Nephron progenitor cell (in vitro differentiated cells): ENCODE data around the gene OSGIN1.
"Not testable (repeated sequence)": the region's sequence is repeated elsewhere in the genome, so short reads cannot be mapped to it uniquely, and the experiment has no call there.

ENCODE experiments used
- DNase-seq: peaks from one replicate; pipeline ENCODE4 v3.0.0; 2021
- H3K27ac Mint-ChIP-seq: 2 replicates; pipeline ENCODE4 v1.8.0; 2021; ENCODE audit warnings: mild to moderate bottlenecking, moderate library complexity, mixed read lengths
- H3K27me3 Mint-ChIP-seq: 2 replicates; pipeline ENCODE4 v1.8.0; 2021; ENCODE audit warnings: mild to moderate bottlenecking, low read depth, mixed read lengths; ENCODE audit not compliant: poor library complexity
- H3K36me3 Mint-ChIP-seq: 2 replicates; pipeline ENCODE4 v1.8.0; 2021; ENCODE audit warnings: low read depth, mixed read lengths
- H3K4me1 Mint-ChIP-seq: 2 replicates; pipeline ENCODE4 v1.8.0; 2021; ENCODE audit warnings: mixed read lengths
- H3K4me3 Mint-ChIP-seq: 2 replicates; pipeline ENCODE4 v1.8.0; 2021; ENCODE audit warnings: mild to moderate bottlenecking, moderate library complexity, mixed read lengths
- H3K9me3 Mint-ChIP-seq: 2 replicates; pipeline ENCODE4 v1.8.0; 2021; ENCODE audit warnings: mild to moderate bottlenecking, moderate library complexity, mixed read lengths
- CTCF ChIP-seq: fragments of 200-600 bp; sonication (generic); IDR thresholded peaks from 2 replicates; pipeline ENCODE4 v1.5.0; 2021; ENCODE audit warnings: antibody characterized with exemption

The OSGIN1 gene

GRCh38 chr16:83947642-83948234 lies 5.3 kb upstream of the OSGIN1 start:
- no peak for TF ChIP-seq CTCF
- peaks cover 14% of the 10 kb centered on the region for H3K27me3 Mint-ChIP-seq
- H3K36me3 Mint-ChIP-seq: no peaks in the 10 kb centered on the region
- DNase-seq: no peak
- H3K4me3 Mint-ChIP-seq: no peak overlapping the region
- H3K9me3 Mint-ChIP-seq: no peaks in the 10 kb centered on the region
- no peak overlapping the region for H3K27ac Mint-ChIP-seq
- peaks cover 15% of the 10 kb centered on the region for H3K4me1 Mint-ChIP-seq

DNA sequence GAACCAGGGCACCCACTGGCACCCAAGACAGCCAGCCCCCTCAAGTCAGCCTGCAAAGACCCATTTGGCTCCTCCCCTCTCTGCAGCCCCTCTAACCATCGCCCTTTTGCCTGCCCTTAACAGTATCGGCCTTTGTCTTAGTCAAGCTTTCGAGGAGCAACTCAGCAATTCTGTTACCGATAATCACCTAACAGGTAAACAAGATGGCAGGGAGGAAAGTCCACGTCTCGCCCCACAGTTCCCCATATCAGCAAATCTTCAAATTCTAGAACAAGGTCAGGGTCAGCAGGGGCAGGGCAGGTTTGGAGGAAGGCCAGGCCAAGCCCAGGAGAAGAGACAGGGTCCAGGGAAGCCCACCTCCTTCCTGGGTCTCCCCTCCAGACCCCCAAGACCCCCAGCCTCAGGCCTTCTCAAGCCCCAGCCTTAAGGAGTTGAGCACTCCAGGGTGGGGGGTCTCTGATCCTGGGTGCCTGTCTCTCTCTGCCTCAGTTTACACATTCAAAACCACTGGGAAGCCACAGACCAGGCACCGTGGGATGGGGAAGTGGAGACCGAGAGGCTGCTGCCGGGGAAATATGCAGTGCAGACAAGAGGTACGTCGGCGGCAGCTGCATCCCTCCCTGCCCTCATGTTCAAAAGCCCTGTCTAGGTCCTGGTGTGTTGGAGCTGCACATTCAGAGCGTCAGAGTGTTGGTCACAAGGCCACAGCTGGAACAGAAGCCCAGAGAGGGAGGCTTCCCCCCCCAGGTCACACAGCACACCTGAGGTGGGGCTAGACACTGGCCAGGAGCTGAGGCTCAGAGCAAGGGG lies 3.9 kb upstream of the OSGIN1 start:
- H3K4me3 Mint-ChIP-seq: no peak overlapping the region
- peaks cover 12% of the 10 kb centered on the region for H3K4me1 Mint-ChIP-seq
- DNase-seq: no peak
- no peaks in the 10 kb centered on the region for H3K36me3 Mint-ChIP-seq
- peaks cover 13% of the 10 kb centered on the region for H3K27me3 Mint-ChIP-seq
- no peak for TF ChIP-seq CTCF
- no peaks in the 10 kb centered on the region for H3K9me3 Mint-ChIP-seq
- no peak overlapping the region for H3K27ac Mint-ChIP-seq

- Mint-ChIP-seq H3K27me3 (peaks cover 18% of the 10 kb centered on the region), H3K27ac (no peak overlapping the region), H3K4me1 (peaks cover 18% of the 10 kb centered on the region), H3K36me3 (no peaks in the 10 kb centered on the region), H3K9me3 (no peaks in the 10 kb centered on the region), H3K4me3 (no peak overlapping the region)
- DNase-seq: no peak
- TF ChIP-seq CTCF: no peak
These were observed 3.4 kb upstream of the OSGIN1 start for GRCh38 chr16:83949724-83950001.

DNA sequence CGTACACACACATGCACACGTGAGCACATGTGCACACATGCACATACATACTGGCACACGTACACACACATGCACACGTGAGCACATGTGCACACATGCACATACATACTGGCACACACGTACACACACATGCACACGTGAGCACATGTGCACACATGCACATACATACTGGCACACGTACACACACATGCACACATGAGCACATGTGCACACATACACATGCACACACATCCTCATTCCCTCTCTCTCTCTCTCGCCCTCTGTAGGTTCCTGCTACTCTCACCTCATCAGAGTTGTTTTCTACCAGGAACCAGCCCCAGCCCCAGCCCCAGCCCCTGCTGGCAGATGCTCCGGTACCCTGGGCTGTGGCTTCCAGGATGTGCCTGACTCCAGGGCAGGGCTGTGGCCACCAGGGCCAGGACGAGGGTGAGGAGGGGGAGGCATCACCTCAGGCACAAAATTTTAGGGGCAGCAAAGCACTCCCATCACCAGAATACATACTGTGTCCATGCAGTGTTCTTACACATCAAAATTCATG lies 2.1 kb upstream of the OSGIN1 start:
- peaks cover 21% of the 10 kb centered on the region for H3K27me3 Mint-ChIP-seq
- not testable (repeated sequence) for DNase-seq

DNA sequence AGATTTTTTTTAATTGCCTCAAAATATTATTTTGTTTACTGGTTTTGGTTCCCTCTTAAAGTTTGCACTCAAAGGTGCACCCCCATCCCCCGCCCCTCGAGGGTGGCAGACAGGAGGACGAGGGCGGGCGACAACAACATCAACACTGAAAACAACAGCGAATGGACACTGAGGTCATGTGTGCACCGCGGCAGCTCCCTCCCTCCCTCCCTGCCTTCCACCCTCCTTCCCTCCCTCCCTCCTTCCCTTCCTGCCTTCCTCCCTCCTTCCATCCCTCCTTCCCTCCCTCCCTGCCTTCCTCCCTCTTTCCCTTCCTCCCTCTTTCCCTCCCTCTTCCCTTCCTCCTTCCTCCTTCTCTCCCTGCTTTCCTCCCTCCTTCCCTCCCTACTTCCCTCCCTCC lies 1.5 kb upstream of the OSGIN1 start:
- no peak overlapping the region for H3K27ac Mint-ChIP-seq
- no peak for TF ChIP-seq CTCF
- no peaks in the 10 kb centered on the region for H3K9me3 Mint-ChIP-seq
- H3K4me3 Mint-ChIP-seq: no peak overlapping the region
- H3K27me3 Mint-ChIP-seq: peaks cover 21% of the 10 kb centered on the region
- H3K4me1 Mint-ChIP-seq: peaks cover 17% of the 10 kb centered on the region
- no peak for DNase-seq
- no peaks in the 10 kb centered on the region for H3K36me3 Mint-ChIP-seq

More for the DNA sequence above, 2.1 kb upstream of the OSGIN1 start:
- peaks cover 18% of the 10 kb centered on the region for H3K4me1 Mint-ChIP-seq
- not testable (repeated sequence) for H3K4me3 Mint-ChIP-seq, H3K27ac Mint-ChIP-seq, H3K9me3 Mint-ChIP-seq, H3K36me3 Mint-ChIP-seq

GRCh38 chr16:83952587-83952939 lies 477 bp upstream of the OSGIN1 start:
- Mint-ChIP-seq H3K4me3 (no peak overlapping the region), H3K36me3 (no peaks in the 10 kb centered on the region), H3K27ac (no peak overlapping the region), H3K4me1 (peaks cover 13% of the 10 kb centered on the region), H3K27me3 (peaks cover 21% of the 10 kb centered on the region), H3K9me3 (no peaks in the 10 kb centered on the region)
- DNase-seq: no peak
- no peak for TF ChIP-seq CTCF
